Upper lobe of left lung (tissue), 6 donors: ENCODE measurements around the gene UGT1A10. TPM values are rescaled to one million over a fixed set of nuclear protein-coding genes. Genes with fewer than 3 reads are reported as not detected.
"Not testable (repeated sequence)": the region's sequence is repeated elsewhere in the genome, so short reads cannot be mapped to it uniquely, and the experiment has no call there.

Experiments
- ATAC-seq, 2 donors: fragments of 200-7000 bp; cut with Tn5 transposase; one replicate each; pipeline ENCODE4 v1.9.1; 2022; ENCODE audit warnings: mild to moderate bottlenecking in 2 of 2, moderate library complexity in 2 of 2; ENCODE audit not compliant: low FRiP score in 2 of 2
- DNase-seq, 2 donors: peaks; one replicate each; pipeline ENCODE4 v3.0.0-alpha.2; 2019 to 2020
- H3K27ac ChIP-seq, 4 donors: fragments of 200-600 bp; sonication (generic); one replicate each; pipeline ENCODE4 v1.5.1; 2016 to 2019
- H3K27me3 ChIP-seq, 4 donors: fragments of 200-600 bp; sonication (generic); one replicate each; pipeline ENCODE4 v1.5.1; 2017 to 2019
- H3K36me3 ChIP-seq, 4 donors: fragments of 200-600 bp; sonication (generic); one replicate each; pipeline ENCODE4 v1.5.1; 2016 to 2019
- H3K4me1 ChIP-seq, 4 donors: fragments of 200-600 bp; sonication (generic); one replicate each; pipeline ENCODE4 v1.5.1; 2018 to 2019
- H3K4me3 ChIP-seq, 4 donors: fragments of 200-600 bp; sonication (generic); one replicate each; pipeline ENCODE4 v1.5.1; 2017 to 2019; ENCODE audit warnings: mild to moderate bottlenecking in 2 of 4, moderate library complexity in 1 of 4
- H3K9me3 ChIP-seq, 4 donors: fragments of 200-600 bp; sonication (generic); one replicate each; pipeline ENCODE4 v1.5.1; 2018 to 2019
- CTCF ChIP-seq, 6 experiments: fragments of 450-650 bp in 4 of 6; fragments of 200-600 bp in 2 of 6; sonication (generic) in 2 of 6; IDR thresholded peaks; one replicate each; pipeline ENCODE4 v1.5.1; 2016 to 2019; ENCODE audit warnings: antibody characterized with exemption in 6 of 6
- EP300 ChIP-seq, 4 donors: sonication (generic); formaldehyde crosslinking; IDR thresholded peaks; one replicate each; pipeline ENCODE4 v1.5.1; 2017; ENCODE audit warnings: antibody characterized with exemption in 4 of 4, control low read depth in 2 of 4
- POLR2A ChIP-seq, 4 donors: fragments of 450-650 bp; IDR thresholded peaks; one replicate each; pipeline ENCODE4 v1.5.1; 2016 to 2017; ENCODE audit warnings: antibody characterized with exemption in 4 of 4, mild to moderate bottlenecking in 2 of 4
- POLR2AphosphoS5 ChIP-seq, 2 donors: sonication (generic); formaldehyde crosslinking; IDR thresholded peaks; one replicate each; pipeline ENCODE4 v1.5.1; 2017; ENCODE audit warnings: antibody characterized with exemption in 2 of 2
- WGBS, 2 donors: methylation state at CpG; one replicate each; pipeline ENCODE4 v1.1.5; 2017 to 2018; 5-methylcytosine and 5-hydroxymethylcytosine counted together
- total RNA-seq, 6 donors: library from RNA; depleted of rRNA in 4 of 6; stranded (reverse); fragments of >200 nt in 4 of 6; gene quantifications; one replicate each; pipeline versions ENCODE4 v1.1.0 to v1.2.1, GENCODE V29; 2016 to 2021
- donor health status: DM: no; HTN: no; CAD: no; lungs with moderate emphysema.
- donor health status: DM: no; HTN: yes; CAD: no; lungs with severe emphysema.

UGT1A10 gene
- total RNA-seq, 6 donors from 2014 or later = not detected

GRCh38 chr2:233745073-233745755, 109.0 kb downstream of the UGT1A10 start:
- TF ChIP-seq POLR2AphosphoS5 (IDR thresholded peaks at IDR 0.05) (no peak), POLR2A (IDR thresholded peaks at IDR 0.05) (no peak), CTCF (IDR thresholded peaks at IDR 0.05) (no peak), EP300 (IDR thresholded peaks at IDR 0.05) (no peak)
- no peak for ATAC-seq

GRCh38 chr2:233745838-233746237, 109.6 kb downstream of the UGT1A10 start:
- H3K4me1 ChIP-seq, H3K36me3 ChIP-seq, H3K4me3 ChIP-seq, ATAC-seq, H3K27me3 ChIP-seq, H3K27ac ChIP-seq, DNase-seq, H3K9me3 ChIP-seq: not testable (repeated sequence)
- WGBS, 2 donors = 70 to 93% methylated on average over 2 of the region's 2 CpGs

More at GRCh38 chr2:233745073-233745755, 109.0 kb downstream of the UGT1A10 start:
- Histone ChIP-seq H3K27ac (no peak overlapping the region), H3K4me1 (no peaks in the 10 kb centered on the region), H3K9me3 (no peaks in the 10 kb centered on the region), H3K27me3 (no peaks in the 10 kb centered on the region), H3K4me3 (no peak overlapping the region), H3K36me3 (no peaks in the 10 kb centered on the region)
- no peak for DNase-seq
- WGBS, 2 donors = 77 to 78% methylated on average over 5 of the region's 5 CpGs

- no peaks in the 10 kb centered on the region for H3K4me1 ChIP-seq
- DNase-seq (no peak), ATAC-seq (no peak)
- WGBS, 2 donors = 74 to 75% methylated on average over 10 of the region's 10 CpGs
- H3K27me3 ChIP-seq = no peaks in the 10 kb centered on the region
- H3K9me3 ChIP-seq = no peaks in the 10 kb centered on the region
- no peak overlapping the region for H3K4me3 ChIP-seq
- TF ChIP-seq POLR2AphosphoS5 (IDR thresholded peaks at IDR 0.05) = no peak
- no peak for TF ChIP-seq CTCF (IDR thresholded peaks at IDR 0.05)
- no peak for TF ChIP-seq POLR2A (IDR thresholded peaks at IDR 0.05)
- TF ChIP-seq EP300 (IDR thresholded peaks at IDR 0.05) = no peak
- no peak overlapping the region for H3K27ac ChIP-seq
- no peaks in the 10 kb centered on the region for H3K36me3 ChIP-seq
Measured at GRCh38 chr2:233746475-233747282, 110.4 kb downstream of the UGT1A10 start.

- Histone ChIP-seq H3K9me3 (no peaks in the 10 kb centered on the region), H3K27me3 (no peaks in the 10 kb centered on the region), H3K27ac (no peak overlapping the region), H3K4me1 (no peaks in the 10 kb centered on the region), H3K36me3 (no peaks in the 10 kb centered on the region), H3K4me3 (no peak overlapping the region)
- ATAC-seq (peak in 1 of 2 donors; percentile 28), DNase-seq (peak in 1 of 2 donors; percentile 41)
- WGBS, 2 donors = 92 to 93% methylated on average over 6 of the region's 6 CpGs
- TF ChIP-seq CTCF (IDR thresholded peaks at IDR 0.05) = no peak
Measured at GRCh38 chr2:233747283-233747544, 111.0 kb downstream of the UGT1A10 start.

GRCh38 chr2:233750689-233751088, 114.4 kb downstream of the UGT1A10 start:
- not testable (repeated sequence) for H3K27ac ChIP-seq, H3K9me3 ChIP-seq, ATAC-seq, H3K4me3 ChIP-seq, DNase-seq, H3K36me3 ChIP-seq, H3K27me3 ChIP-seq, H3K4me1 ChIP-seq
- WGBS, 2 donors = 75 to 91% methylated on average over 2 of the region's 2 CpGs

GRCh38 chr2:233751212-233752009, 115.2 kb downstream of the UGT1A10 start:
- ATAC-seq, H3K27me3 ChIP-seq: not testable (repeated sequence)
- WGBS, 2 donors = 72 to 84% methylated on average over 2 of the region's 2 CpGs

More at GRCh38 chr2:233751212-233752009, 115.2 kb downstream of the UGT1A10 start:
- not testable (repeated sequence) for H3K9me3 ChIP-seq, H3K27ac ChIP-seq, H3K4me3 ChIP-seq, H3K4me1 ChIP-seq, DNase-seq, H3K36me3 ChIP-seq
